DND-41 (cell line): Measurements from ENCODE around the gene DPH6.

Source experiments
- ATAC-seq: fragments of 200-7000 bp; cut with Tn5 transposase; 3 replicates; pipeline ENCODE4 v1.9.1; 2021; ENCODE audit warnings: low read depth; ENCODE audit not compliant: insufficient read depth
- DNase-seq: peaks from one replicate; pipeline ENCODE4 v3.0.0-alpha.2; 2020
- H2AFZ ChIP-seq: 2 replicates; pipeline ENCODE4 v1.6.0; 2012; ENCODE audit warnings: low read depth, low read length
- H3K27ac ChIP-seq: 2 replicates; pipeline ENCODE4 v1.5.1; 2012; ENCODE audit warnings: low read length, inconsistent platforms
- H3K27me3 ChIP-seq: fragments of 200-600 bp; sonication (generic); 2 replicates; pipeline ENCODE4 v1.6.0; 2012; ENCODE audit warnings: low read length, mild to moderate bottlenecking, inconsistent platforms; ENCODE audit not compliant: insufficient read depth, poor library complexity
- H3K36me3 ChIP-seq: 2 replicates; pipeline ENCODE4 v1.5.1; 2012; ENCODE audit warnings: low read length, inconsistent platforms; ENCODE audit not compliant: insufficient read depth
- H3K4me1 ChIP-seq: 2 replicates; pipeline ENCODE4 v1.5.1; 2012; ENCODE audit warnings: mild to moderate bottlenecking, low read length; ENCODE audit not compliant: insufficient read depth
- H3K4me2 ChIP-seq: 2 replicates; pipeline ENCODE4 v1.6.0; 2012; ENCODE audit warnings: mild to moderate bottlenecking, moderate library complexity, low read length, inconsistent platforms; ENCODE audit not compliant: insufficient read depth
- H3K4me3 ChIP-seq, 2 experiments: fragments of 200-600 bp in 1 of 2; shearing (Covaris generic) in 1 of 2; 2 replicates each; pipeline ENCODE4 v1.5.1; 2012 to 2016; ENCODE audit warnings: inconsistent platforms in 2 of 2, low read length in 2 of 2, mild to moderate bottlenecking in 2 of 2, low read depth in 1 of 2, moderate library complexity in 1 of 2
- H3K79me2 ChIP-seq: 2 replicates; pipeline ENCODE4 v1.6.0; 2012; ENCODE audit warnings: low read length, inconsistent platforms; ENCODE audit not compliant: insufficient read depth
- H3K9ac ChIP-seq: 2 replicates; pipeline ENCODE4 v1.6.0; 2012; ENCODE audit warnings: low read depth, mild to moderate bottlenecking, inconsistent platforms, low read length, moderate library complexity
- H3K9me3 ChIP-seq: 2 replicates; pipeline ENCODE4 v1.5.1; 2012; ENCODE audit warnings: low read length, moderate library complexity, mild to moderate bottlenecking, inconsistent platforms; ENCODE audit not compliant: insufficient read depth, severe bottlenecking
- H4K20me1 ChIP-seq: 2 replicates; pipeline ENCODE4 v1.6.0; 2012; ENCODE audit warnings: low read length; ENCODE audit not compliant: insufficient read depth
- EZH2 ChIP-seq: IDR thresholded peaks from 3 replicates; pipeline ENCODE4 v1.6.1; 2012; ENCODE audit warnings: borderline replicate concordance, low read depth, mild to moderate bottlenecking, moderate library complexity, low read length, inconsistent platforms; ENCODE audit not compliant: severe bottlenecking
- TF ChIP-seq, protein P1 (sequence below): IDR thresholded peaks from 2 replicates; pipeline ENCODE4 v1.5.1; 2012; ENCODE audit warnings: borderline replicate concordance, low read length, moderate library complexity, mild to moderate bottlenecking; ENCODE audit not compliant: poor library complexity, severe bottlenecking; ENCODE audit errors: extremely low read depth

Gene DPH6

GRCh38 chr15:35466476-35466875 lies 79.5 kb downstream of the DPH6 start:
- Histone ChIP-seq H3K4me2 (no peak overlapping the region), H3K4me1 (no peaks in the 10 kb centered on the region), H3K9me3 (no peaks in the 10 kb centered on the region), H3K27ac (no peak overlapping the region), H3K4me3 (no peak overlapping the region), H4K20me1 (no peaks in the 10 kb centered on the region), H3K79me2 (no peaks in the 10 kb centered on the region), H3K36me3 (no peaks in the 10 kb centered on the region), H2AFZ (no peak overlapping the region), H3K9ac (no peak overlapping the region), H3K27me3 (no peaks in the 10 kb centered on the region)
- TF ChIP-seq, protein P1, sequence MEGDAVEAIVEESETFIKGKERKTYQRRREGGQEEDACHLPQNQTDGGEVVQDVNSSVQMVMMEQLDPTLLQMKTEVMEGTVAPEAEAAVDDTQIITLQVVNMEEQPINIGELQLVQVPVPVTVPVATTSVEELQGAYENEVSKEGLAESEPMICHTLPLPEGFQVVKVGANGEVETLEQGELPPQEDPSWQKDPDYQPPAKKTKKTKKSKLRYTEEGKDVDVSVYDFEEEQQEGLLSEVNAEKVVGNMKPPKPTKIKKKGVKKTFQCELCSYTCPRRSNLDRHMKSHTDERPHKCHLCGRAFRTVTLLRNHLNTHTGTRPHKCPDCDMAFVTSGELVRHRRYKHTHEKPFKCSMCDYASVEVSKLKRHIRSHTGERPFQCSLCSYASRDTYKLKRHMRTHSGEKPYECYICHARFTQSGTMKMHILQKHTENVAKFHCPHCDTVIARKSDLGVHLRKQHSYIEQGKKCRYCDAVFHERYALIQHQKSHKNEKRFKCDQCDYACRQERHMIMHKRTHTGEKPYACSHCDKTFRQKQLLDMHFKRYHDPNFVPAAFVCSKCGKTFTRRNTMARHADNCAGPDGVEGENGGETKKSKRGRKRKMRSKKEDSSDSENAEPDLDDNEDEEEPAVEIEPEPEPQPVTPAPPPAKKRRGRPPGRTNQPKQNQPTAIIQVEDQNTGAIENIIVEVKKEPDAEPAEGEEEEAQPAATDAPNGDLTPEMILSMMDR, result no peak
- TF ChIP-seq EZH2, result no peak
- no peak for DNase-seq
- ATAC-seq, result no peak

DNA sequence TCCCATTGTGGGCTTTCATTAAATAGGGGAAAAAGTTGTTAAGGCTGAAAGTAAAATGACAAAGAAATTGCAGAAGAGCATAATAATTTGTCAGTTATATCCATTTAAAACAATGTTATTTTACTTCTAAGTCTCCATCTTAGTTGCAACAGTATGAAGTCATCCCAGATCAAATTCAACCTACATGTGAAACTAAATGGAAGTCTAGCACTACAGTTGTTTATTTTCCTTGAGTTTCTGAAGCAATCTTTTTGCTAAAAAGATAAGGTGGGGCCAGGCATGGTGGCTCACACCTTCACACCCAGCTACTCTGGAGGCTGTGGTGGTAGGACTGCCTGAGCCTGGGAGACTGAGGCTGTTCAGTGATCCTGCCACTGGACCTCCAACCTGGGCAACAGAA lies 80.2 kb downstream of the DPH6 start:
- no peaks in the 10 kb centered on the region for H3K36me3 ChIP-seq
- H3K4me2 ChIP-seq, result no peak overlapping the region
- H3K27ac ChIP-seq, result no peak overlapping the region
- H3K4me3 ChIP-seq, result no peak overlapping the region
- H3K9me3 ChIP-seq, result no peaks in the 10 kb centered on the region
- no peaks in the 10 kb centered on the region for H3K27me3 ChIP-seq
- no peak overlapping the region for H2AFZ ChIP-seq
- no peak overlapping the region for H3K9ac ChIP-seq
- TF ChIP-seq, protein P1, result no peak
- no peak for TF ChIP-seq EZH2
- H4K20me1 ChIP-seq, result no peaks in the 10 kb centered on the region
- DNase-seq (no peak), ATAC-seq (no peak)
- H3K79me2 ChIP-seq, result no peaks in the 10 kb centered on the region
- H3K4me1 ChIP-seq, result no peaks in the 10 kb centered on the region

DNA sequence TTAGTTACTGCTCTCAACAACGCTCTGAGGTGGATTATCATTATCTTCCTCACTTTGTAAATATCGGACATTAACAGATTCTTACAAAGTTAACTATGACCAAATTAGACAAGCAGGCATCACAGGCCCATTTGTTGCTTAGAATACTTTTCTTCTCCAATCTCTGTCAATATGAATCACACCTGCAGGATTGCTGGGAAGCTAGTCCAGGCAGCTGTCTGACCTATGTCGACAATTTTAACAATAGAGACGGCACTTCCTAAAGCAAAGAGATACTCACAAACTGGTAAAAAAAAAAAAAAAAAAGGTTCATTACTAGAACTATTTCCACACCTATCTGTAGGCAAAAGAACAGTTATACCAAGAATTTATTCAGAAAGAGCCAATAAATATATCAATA lies 85.3 kb downstream of the DPH6 start:
- no peak overlapping the region for H3K4me3 ChIP-seq
- TF ChIP-seq, protein P1, result no peak
- TF ChIP-seq EZH2, result no peak
- H3K27ac ChIP-seq, result no peak overlapping the region
- H3K79me2 ChIP-seq, result no peaks in the 10 kb centered on the region
- no peaks in the 10 kb centered on the region for H4K20me1 ChIP-seq
- H3K9me3 ChIP-seq, result no peaks in the 10 kb centered on the region
- no peaks in the 10 kb centered on the region for H3K4me1 ChIP-seq
- H3K27me3 ChIP-seq, result no peaks in the 10 kb centered on the region
- H3K4me2 ChIP-seq, result no peak overlapping the region
- no peaks in the 10 kb centered on the region for H3K36me3 ChIP-seq
- DNase-seq, result no peak
- no peak overlapping the region for H2AFZ ChIP-seq
- ATAC-seq, result no peak
- H3K9ac ChIP-seq, result no peak overlapping the region

- Histone ChIP-seq H3K9me3 (no peaks in the 10 kb centered on the region), H3K4me3 (no peak overlapping the region), H3K36me3 (no peaks in the 10 kb centered on the region), H3K9ac (no peak overlapping the region), H2AFZ (no peak overlapping the region), H3K27ac (no peak overlapping the region), H3K4me2 (no peak overlapping the region), H3K79me2 (no peaks in the 10 kb centered on the region), H4K20me1 (no peaks in the 10 kb centered on the region), H3K4me1 (no peaks in the 10 kb centered on the region), H3K27me3 (no peaks in the 10 kb centered on the region)
- no peak for ATAC-seq
- DNase-seq, result no peak
- TF ChIP-seq, protein P1, result no peak
- TF ChIP-seq EZH2, result no peak
Observed at GRCh38 chr15:35458176-35458856, 87.6 kb downstream of the DPH6 start.
